Measurements from ENCODE around the gene KCNT2. TPM values are rescaled to one million over a fixed set of nuclear protein-coding genes. Genes with fewer than 3 reads are reported as not detected.

The KCNT2 gene
- total and polyA plus RNA-seq, 9 of the 15 experiments (the other 6 are each of a cell fraction or from before 2014, with no cell fraction given): 0.13 to 0.73 (median 0.28) TPM

DNA sequence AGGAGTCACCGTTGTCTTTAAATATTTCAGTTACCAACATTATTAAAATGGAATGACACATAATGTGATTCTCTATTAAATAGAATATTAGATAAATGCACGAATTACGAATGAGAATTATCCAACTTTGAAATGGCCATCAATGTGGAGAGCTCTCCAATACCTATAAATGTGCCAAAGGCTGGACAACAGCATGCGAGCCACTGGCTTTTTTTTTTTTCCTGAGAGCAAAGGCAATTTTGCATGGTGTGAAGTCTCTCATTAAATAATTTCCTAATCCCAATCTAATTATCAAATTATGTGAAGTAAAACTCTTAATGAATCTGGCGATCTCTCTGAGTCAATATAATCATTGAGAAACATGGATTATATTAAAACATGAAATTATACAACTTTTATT lies 113.5 kb downstream of the KCNT2 start:
- peak overlapping the region; percentile 70 for H3K4me2 ChIP-seq (ENCODE audit: insufficient read depth, low read length)
- FAIRE-seq (no peak), ATAC-seq (peak; percentile 53), DNase-seq (ENCODE audit: extremely low read depth in 1 of 4, low spot score in 3 of 4) (no peak)
- in situ Hi-C loops (cut with MboI) (no loop called here), intact Hi-C loops (cut with micrococcal nuclease) (loop anchor here (2.0 kb wide), 1 partner anchor 158 kb away; the partner anchor contains the start of gene CFH)
- POLR2A ChIA-PET: interaction anchor here (0.6 to 1.2 kb wide), 3 partner anchors 16 to 587 kb away, joined by 3 to 5 read pairs (median 4); no protein-coding TSS in a partner anchor
- H3K27me3 ChIP-seq (ENCODE audit: control insufficient read depth in 2 of 2, insufficient read depth in 2 of 2, low read length in 2 of 2): no peaks in the 10 kb centered on the region
- TF ChIP-seq ZNF384 (IDR thresholded peaks at IDR 0.05; ENCODE audit: low read depth, low read length): peak; percentile 59; the same call in 1 of the 2 replicates
- no peak for TF ChIP-seq KLF13 (tag; IDR thresholded peaks at IDR 0.05; ENCODE audit: borderline replicate concordance, low read depth)
- TF ChIP-seq ATF1 (CRISPR knock-in tag; IDR thresholded peaks at IDR 0.05): no peak
- 0 out of 2 replicates have a peak, but pooled peaks have one; percentile 3 for TF ChIP-seq ATF1 (tag; IDR thresholded peaks at IDR 0.05)
- peak; percentile 3; the same call in 1 of the 2 replicates for TF ChIP-seq MGA (IDR thresholded peaks at IDR 0.05)
- TF ChIP-seq RBM17 (IDR thresholded peaks at IDR 0.05; ENCODE audit: borderline replicate concordance, low read depth, low read length): no peak
- TF ChIP-seq, protein P1, sequence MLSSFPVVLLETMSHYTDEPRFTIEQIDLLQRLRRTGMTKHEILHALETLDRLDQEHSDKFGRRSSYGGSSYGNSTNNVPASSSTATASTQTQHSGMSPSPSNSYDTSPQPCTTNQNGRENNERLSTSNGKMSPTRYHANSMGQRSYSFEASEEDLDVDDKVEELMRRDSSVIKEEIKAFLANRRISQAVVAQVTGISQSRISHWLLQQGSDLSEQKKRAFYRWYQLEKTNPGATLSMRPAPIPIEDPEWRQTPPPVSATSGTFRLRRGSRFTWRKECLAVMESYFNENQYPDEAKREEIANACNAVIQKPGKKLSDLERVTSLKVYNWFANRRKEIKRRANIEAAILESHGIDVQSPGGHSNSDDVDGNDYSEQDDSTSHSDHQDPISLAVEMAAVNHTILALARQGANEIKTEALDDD (IDR thresholded peaks at IDR 0.05): 0 out of 2 replicates have a peak, but pooled peaks have one; percentile 7
- H3K36me3 ChIP-seq (ENCODE audit: control insufficient read depth, insufficient read depth, low read length): no peaks in the 10 kb centered on the region
- no peaks in the 10 kb centered on the region for H4K20me1 ChIP-seq (replicated peaks; ENCODE audit: control insufficient read depth, insufficient read depth, low read length)
- H3K9ac ChIP-seq (ENCODE audit: insufficient read depth in 1 of 2, low read depth in 2 of 2, low read length in 2 of 2): peak overlapping the region in 1 of 2 experiments; percentile 83; a peak in 2 of 4 replicates
- H2AFZ ChIP-seq (ENCODE audit: low read depth, low read length): peak overlapping the region; percentile 94
- TSS peak; percentile 80 for BruUV-seq (replicated peaks)
- H3K4me3 ChIP-seq: peak overlapping the region; percentile 35
- no peaks in the 10 kb centered on the region for H3K9me1 ChIP-seq (ENCODE audit: control insufficient read depth, insufficient read depth, low read length)
- H3K9me3 ChIP-seq (replicated peaks; ENCODE audit: control insufficient read depth, insufficient read depth, low read depth, low read length): no peaks in the 10 kb centered on the region
- CTCF ChIA-PET (ENCODE audit: low intra/inter-chr PET ratio): no interaction called here
- WGBS (ENCODE audit: insufficient coverage, low coverage, missing lambda C conversion rate): 2% methylated on average over 5 of the region's 5 CpGs
- H3K4me1 ChIP-seq (replicated peaks in 1 of 2; ENCODE audit: control insufficient read depth in 2 of 2, insufficient read depth in 2 of 2, low read length in 2 of 2): no peaks in the 10 kb centered on the region
- H3K27ac ChIP-seq (ENCODE audit: extremely low read depth, low read depth, low read length): peak overlapping the region; percentile 79; the same call in 2 of the 3 replicates
- peaks cover 23% of the 10 kb centered on the region for H3K79me2 ChIP-seq (ENCODE audit: control insufficient read depth, insufficient read depth, low read length)
